ENCODE measurements around the gene MCU.

The MCU gene

GRCh38 chr10:72812415-72812752 lies 120.4 kb downstream of the MCU start:
- ChIA-PET CTCF (interaction anchor here (1.0 to 1.4 kb wide), 3 partner anchors 9 to 31 kb away, joined by 3 to 5 read pairs (median 3); no protein-coding TSS in a partner anchor), POLR2A (no interaction called here)
- no peak for TF ChIP-seq CTCF (IDR thresholded peaks at IDR 0.05; ENCODE audit: control extremely low read depth, extremely low read depth, low read depth, missing control alignments)
- no peak for DNase-seq (ENCODE audit: extremely low spot score)

DNA sequence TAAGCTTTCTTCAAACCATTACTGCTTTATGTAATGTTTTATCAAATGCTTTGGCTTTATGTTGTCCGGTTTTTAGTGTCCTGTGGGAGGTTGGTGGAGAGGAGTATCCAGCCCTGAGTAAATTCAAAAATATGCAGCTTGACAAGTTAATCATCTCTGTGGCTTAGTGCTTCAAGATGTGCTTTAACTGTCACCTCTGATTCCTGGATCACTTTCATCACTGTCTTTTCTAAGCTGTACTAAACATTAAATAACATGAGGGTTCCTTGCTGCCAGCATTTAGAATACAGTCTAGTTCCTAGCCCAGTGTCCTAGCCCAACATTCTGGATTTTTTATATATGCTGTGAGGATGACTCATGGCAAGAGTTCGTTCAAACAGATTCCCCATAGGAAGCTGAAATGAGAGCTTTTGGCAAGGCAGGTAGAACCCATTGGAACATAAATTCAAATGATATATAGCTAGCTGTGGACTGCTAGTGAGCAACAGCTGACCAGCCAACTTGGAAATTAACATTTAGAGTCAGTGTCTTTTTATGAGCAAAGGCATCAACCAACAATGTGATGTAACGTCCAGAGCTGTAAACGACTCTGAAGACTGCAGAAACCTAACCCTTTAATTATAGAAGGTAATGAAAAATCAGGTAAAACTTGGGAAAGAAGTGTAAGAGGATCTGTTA lies 120.9 kb downstream of the MCU start:
- POLR2A ChIA-PET, result no interaction called here
- TF ChIP-seq CTCF (IDR thresholded peaks at IDR 0.05; ENCODE audit: control extremely low read depth, extremely low read depth, low read depth, missing control alignments), result no peak
- no peak for DNase-seq (ENCODE audit: extremely low spot score)
- CTCF ChIA-PET, result interaction anchor here (0.9 to 1.4 kb wide), 4 partner anchors 10 to 30 kb away, joined by 3 to 5 read pairs (median 3); no protein-coding TSS in a partner anchor

GRCh38 chr10:72814099-72814790 lies 122.3 kb downstream of the MCU start:
- TF ChIP-seq CTCF (IDR thresholded peaks at IDR 0.05; ENCODE audit: control extremely low read depth, extremely low read depth, low read depth, missing control alignments), result no peak
- POLR2A ChIA-PET, result no interaction called here
- no peak for DNase-seq (ENCODE audit: extremely low spot score)
- CTCF ChIA-PET, result no interaction called here

GRCh38 chr10:72816565-72816964 lies 124.6 kb downstream of the MCU start:
- TF ChIP-seq CTCF (IDR thresholded peaks at IDR 0.05; ENCODE audit: control extremely low read depth, extremely low read depth, low read depth, missing control alignments), result no peak
- ChIA-PET POLR2A (no interaction called here), CTCF (interaction anchor here (1.3 to 2.0 kb wide), 2 partner anchors 13 to 18 kb away, joined by 5 read pairs; no protein-coding TSS in a partner anchor)
- no peak for DNase-seq (ENCODE audit: extremely low spot score)

GRCh38 chr10:72818076-72818475 lies 126.1 kb downstream of the MCU start:
- ChIA-PET POLR2A (no interaction called here), CTCF (interaction anchor here (0.7 to 0.9 kb wide), 2 partner anchors 11 to 16 kb away, joined by 3 read pairs; no protein-coding TSS in a partner anchor)
- no peak for DNase-seq (ENCODE audit: extremely low spot score)
- no peak for TF ChIP-seq CTCF (IDR thresholded peaks at IDR 0.05; ENCODE audit: control extremely low read depth, extremely low read depth, low read depth, missing control alignments)

GRCh38 chr10:72819053-72819452 lies 127.1 kb downstream of the MCU start:
- no peak for TF ChIP-seq CTCF (IDR thresholded peaks at IDR 0.05; ENCODE audit: control extremely low read depth, extremely low read depth, low read depth, missing control alignments)
- DNase-seq (ENCODE audit: extremely low spot score), result no peak
- ChIA-PET POLR2A (interaction anchor here (0.7 kb wide), 1 partner anchor 313 kb away, joined by 5 read pairs; no protein-coding TSS in a partner anchor), CTCF (interaction anchor here (0.9 kb wide), 1 partner anchor 15 kb away, joined by 3 read pairs; no protein-coding TSS in a partner anchor)

All from GM10248 (cell line).